GM19455 (cell line): Measurements from ENCODE around the gene BEND4.

Source experiments
- ATAC-seq: cut with Tn5 transposase; IDR thresholded peaks from one replicate; pipeline ENCODE4 v1.9.1; 2021; ENCODE audit not compliant: unreplicated experiment

The BEND4 gene

GRCh38 chr4:42112846-42113245 is 39.6 kb downstream of the BEND4 start:
- no peak for ATAC-seq

- ATAC-seq: no peak
Observed at GRCh38 chr4:42104521-42104920, 47.9 kb downstream of the BEND4 start.

- ATAC-seq: no peak
Observed at GRCh38 chr4:42101446-42101975, 50.9 kb downstream of the BEND4 start.

- no peak for ATAC-seq
Observed at GRCh38 chr4:42088386-42088785, 64.1 kb downstream of the BEND4 start.

GRCh38 chr4:42083816-42084215 is 68.6 kb downstream of the BEND4 start:
- ATAC-seq: no peak

GRCh38 chr4:42080306-42080705 is 72.1 kb downstream of the BEND4 start:
- ATAC-seq: no peak

- peak; percentile 91 for ATAC-seq
Observed at GRCh38 chr4:42078184-42078801, 74.2 kb downstream of the BEND4 start.

- no peak for ATAC-seq
Observed at GRCh38 chr4:42074294-42074693, 78.2 kb downstream of the BEND4 start.

- no peak for ATAC-seq
Observed at GRCh38 chr4:42070463-42070862, 82.0 kb downstream of the BEND4 start.

- no peak for ATAC-seq
Observed at GRCh38 chr4:42067264-42067663, 85.2 kb downstream of the BEND4 start.

- no peak for ATAC-seq
Observed at GRCh38 chr4:42066402-42066801, 86.1 kb downstream of the BEND4 start.
